Measurements from ENCODE around the gene KDM4F.

The KDM4F gene

GRCh38 chr11:95100191-95100648 is 51.0 kb downstream of the KDM4F start:
- ATAC-seq, result no peak
- TF ChIP-seq ISL1 (CRISPR knock-in tag; IDR thresholded peaks at IDR 0.05), result no peak
- TF ChIP-seq BACH2 (CRISPR knock-in tag; IDR thresholded peaks at IDR 0.05; ENCODE audit: borderline replicate concordance), result no peak
- TF ChIP-seq PPARA (CRISPR knock-in tag; IDR thresholded peaks at IDR 0.05; ENCODE audit: borderline replicate concordance), result no peak
- TF ChIP-seq, protein P1, sequence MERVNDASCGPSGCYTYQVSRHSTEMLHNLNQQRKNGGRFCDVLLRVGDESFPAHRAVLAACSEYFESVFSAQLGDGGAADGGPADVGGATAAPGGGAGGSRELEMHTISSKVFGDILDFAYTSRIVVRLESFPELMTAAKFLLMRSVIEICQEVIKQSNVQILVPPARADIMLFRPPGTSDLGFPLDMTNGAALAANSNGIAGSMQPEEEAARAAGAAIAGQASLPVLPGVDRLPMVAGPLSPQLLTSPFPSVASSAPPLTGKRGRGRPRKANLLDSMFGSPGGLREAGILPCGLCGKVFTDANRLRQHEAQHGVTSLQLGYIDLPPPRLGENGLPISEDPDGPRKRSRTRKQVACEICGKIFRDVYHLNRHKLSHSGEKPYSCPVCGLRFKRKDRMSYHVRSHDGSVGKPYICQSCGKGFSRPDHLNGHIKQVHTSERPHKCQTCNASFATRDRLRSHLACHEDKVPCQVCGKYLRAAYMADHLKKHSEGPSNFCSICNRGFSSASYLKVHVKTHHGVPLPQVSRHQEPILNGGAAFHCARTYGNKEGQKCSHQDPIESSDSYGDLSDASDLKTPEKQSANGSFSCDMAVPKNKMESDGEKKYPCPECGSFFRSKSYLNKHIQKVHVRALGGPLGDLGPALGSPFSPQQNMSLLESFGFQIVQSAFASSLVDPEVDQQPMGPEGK (CRISPR knock-in tag; IDR thresholded peaks at IDR 0.05; ENCODE audit: borderline replicate concordance), result no peak
- no peak for TF ChIP-seq TOX (CRISPR knock-in tag; IDR thresholded peaks at IDR 0.05; ENCODE audit: borderline replicate concordance)
- TF ChIP-seq, protein P2, sequence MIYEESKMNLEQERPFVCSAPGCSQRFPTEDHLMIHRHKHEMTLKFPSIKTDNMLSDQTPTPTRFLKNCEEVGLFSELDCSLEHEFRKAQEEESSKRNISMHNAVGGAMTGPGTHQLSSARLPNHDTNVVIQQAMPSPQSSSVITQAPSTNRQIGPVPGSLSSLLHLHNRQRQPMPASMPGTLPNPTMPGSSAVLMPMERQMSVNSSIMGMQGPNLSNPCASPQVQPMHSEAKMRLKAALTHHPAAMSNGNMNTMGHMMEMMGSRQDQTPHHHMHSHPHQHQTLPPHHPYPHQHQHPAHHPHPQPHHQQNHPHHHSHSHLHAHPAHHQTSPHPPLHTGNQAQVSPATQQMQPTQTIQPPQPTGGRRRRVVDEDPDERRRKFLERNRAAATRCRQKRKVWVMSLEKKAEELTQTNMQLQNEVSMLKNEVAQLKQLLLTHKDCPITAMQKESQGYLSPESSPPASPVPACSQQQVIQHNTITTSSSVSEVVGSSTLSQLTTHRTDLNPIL (CRISPR knock-in tag; IDR thresholded peaks at IDR 0.05; ENCODE audit: low read depth), result no peak
- TF ChIP-seq, protein P3, sequence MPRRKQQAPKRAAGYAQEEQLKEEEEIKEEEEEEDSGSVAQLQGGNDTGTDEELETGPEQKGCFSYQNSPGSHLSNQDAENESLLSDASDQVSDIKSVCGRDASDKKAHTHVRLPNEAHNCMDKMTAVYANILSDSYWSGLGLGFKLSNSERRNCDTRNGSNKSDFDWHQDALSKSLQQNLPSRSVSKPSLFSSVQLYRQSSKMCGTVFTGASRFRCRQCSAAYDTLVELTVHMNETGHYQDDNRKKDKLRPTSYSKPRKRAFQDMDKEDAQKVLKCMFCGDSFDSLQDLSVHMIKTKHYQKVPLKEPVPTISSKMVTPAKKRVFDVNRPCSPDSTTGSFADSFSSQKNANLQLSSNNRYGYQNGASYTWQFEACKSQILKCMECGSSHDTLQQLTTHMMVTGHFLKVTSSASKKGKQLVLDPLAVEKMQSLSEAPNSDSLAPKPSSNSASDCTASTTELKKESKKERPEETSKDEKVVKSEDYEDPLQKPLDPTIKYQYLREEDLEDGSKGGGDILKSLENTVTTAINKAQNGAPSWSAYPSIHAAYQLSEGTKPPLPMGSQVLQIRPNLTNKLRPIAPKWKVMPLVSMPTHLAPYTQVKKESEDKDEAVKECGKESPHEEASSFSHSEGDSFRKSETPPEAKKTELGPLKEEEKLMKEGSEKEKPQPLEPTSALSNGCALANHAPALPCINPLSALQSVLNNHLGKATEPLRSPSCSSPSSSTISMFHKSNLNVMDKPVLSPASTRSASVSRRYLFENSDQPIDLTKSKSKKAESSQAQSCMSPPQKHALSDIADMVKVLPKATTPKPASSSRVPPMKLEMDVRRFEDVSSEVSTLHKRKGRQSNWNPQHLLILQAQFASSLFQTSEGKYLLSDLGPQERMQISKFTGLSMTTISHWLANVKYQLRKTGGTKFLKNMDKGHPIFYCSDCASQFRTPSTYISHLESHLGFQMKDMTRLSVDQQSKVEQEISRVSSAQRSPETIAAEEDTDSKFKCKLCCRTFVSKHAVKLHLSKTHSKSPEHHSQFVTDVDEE (CRISPR knock-in tag; IDR thresholded peaks at IDR 0.05), result no peak
- no peak for TF ChIP-seq ZC3H10 (CRISPR knock-in tag; IDR thresholded peaks at IDR 0.05)
- TF ChIP-seq ESRRG (CRISPR knock-in tag; IDR thresholded peaks at IDR 0.05), result no peak
- no peak for TF ChIP-seq SNAI2 (CRISPR knock-in tag; IDR thresholded peaks at IDR 0.05)
- no peak for TF ChIP-seq GLIS3 (CRISPR knock-in tag; IDR thresholded peaks at IDR 0.05)
- TF ChIP-seq, protein P4, sequence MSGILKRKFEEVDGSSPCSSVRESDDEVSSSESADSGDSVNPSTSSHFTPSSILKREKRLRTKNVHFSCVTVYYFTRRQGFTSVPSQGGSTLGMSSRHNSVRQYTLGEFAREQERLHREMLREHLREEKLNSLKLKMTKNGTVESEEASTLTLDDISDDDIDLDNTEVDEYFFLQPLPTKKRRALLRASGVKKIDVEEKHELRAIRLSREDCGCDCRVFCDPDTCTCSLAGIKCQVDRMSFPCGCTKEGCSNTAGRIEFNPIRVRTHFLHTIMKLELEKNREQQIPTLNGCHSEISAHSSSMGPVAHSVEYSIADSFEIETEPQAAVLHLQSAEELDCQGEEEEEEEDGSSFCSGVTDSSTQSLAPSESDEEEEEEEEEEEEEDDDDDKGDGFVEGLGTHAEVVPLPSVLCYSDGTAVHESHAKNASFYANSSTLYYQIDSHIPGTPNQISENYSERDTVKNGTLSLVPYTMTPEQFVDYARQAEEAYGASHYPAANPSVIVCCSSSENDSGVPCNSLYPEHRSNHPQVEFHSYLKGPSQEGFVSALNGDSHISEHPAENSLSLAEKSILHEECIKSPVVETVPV (CRISPR knock-in tag; IDR thresholded peaks at IDR 0.05), result no peak
- no peak for TF ChIP-seq TCF4 (CRISPR knock-in tag; IDR thresholded peaks at IDR 0.05; ENCODE audit: borderline replicate concordance)
- TF ChIP-seq OSR1 (CRISPR knock-in tag; IDR thresholded peaks at IDR 0.05), result no peak
- TF ChIP-seq, protein P5, sequence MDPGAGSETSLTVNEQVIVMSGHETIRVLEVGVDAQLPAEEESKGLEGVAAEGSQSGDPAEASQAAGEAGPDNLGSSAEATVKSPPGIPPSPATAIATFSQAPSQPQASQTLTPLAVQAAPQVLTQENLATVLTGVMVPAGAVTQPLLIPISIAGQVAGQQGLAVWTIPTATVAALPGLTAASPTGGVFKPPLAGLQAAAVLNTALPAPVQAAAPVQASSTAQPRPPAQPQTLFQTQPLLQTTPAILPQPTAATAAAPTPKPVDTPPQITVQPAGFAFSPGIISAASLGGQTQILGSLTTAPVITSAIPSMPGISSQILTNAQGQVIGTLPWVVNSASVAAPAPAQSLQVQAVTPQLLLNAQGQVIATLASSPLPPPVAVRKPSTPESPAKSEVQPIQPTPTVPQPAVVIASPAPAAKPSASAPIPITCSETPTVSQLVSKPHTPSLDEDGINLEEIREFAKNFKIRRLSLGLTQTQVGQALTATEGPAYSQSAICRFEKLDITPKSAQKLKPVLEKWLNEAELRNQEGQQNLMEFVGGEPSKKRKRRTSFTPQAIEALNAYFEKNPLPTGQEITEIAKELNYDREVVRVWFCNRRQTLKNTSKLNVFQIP (CRISPR knock-in tag; IDR thresholded peaks at IDR 0.05; ENCODE audit: borderline replicate concordance, low read depth), result no peak
